Measurements from ENCODE around the gene ROR1.

Gene ROR1

GRCh38 chr1:63863145-63863544 lies 89.3 kb downstream of the ROR1 start:
- DNase-seq = no peak

GRCh38 chr1:63864224-63864641 lies 90.4 kb downstream of the ROR1 start:
- DNase-seq = no peak

GRCh38 chr1:63865561-63865960 lies 91.7 kb downstream of the ROR1 start:
- no peak for DNase-seq

- no peak for DNase-seq
Measured at GRCh38 chr1:63866084-63866483, 92.3 kb downstream of the ROR1 start.

GRCh38 chr1:63867429-63868176 lies 93.8 kb downstream of the ROR1 start:
- DNase-seq = no peak

- DNase-seq = no peak
Measured at GRCh38 chr1:63868268-63868781, 94.5 kb downstream of the ROR1 start.

- no peak for DNase-seq
Measured at GRCh38 chr1:63870152-63870551, 96.3 kb downstream of the ROR1 start.

GRCh38 chr1:63871463-63871862 lies 97.6 kb downstream of the ROR1 start:
- no peak for DNase-seq

- no peak for DNase-seq
Measured at GRCh38 chr1:63873751-63874150, 99.9 kb downstream of the ROR1 start.

- no peak for DNase-seq
Measured at GRCh38 chr1:63874278-63874880, 100.6 kb downstream of the ROR1 start.

GRCh38 chr1:63875636-63876035 lies 101.8 kb downstream of the ROR1 start:
- no peak for DNase-seq

GRCh38 chr1:63877021-63877767 lies 103.4 kb downstream of the ROR1 start:
- DNase-seq = no peak

- DNase-seq = no peak
Measured at GRCh38 chr1:63877816-63878215, 104.0 kb downstream of the ROR1 start.

GRCh38 chr1:63878932-63879331 lies 105.1 kb downstream of the ROR1 start:
- no peak for DNase-seq

- no peak for DNase-seq
Measured at GRCh38 chr1:63880958-63881576, 107.2 kb downstream of the ROR1 start.

- DNase-seq = no peak
Measured at GRCh38 chr1:63882048-63882704, 108.4 kb downstream of the ROR1 start.

GRCh38 chr1:63883494-63884235 lies 109.8 kb downstream of the ROR1 start:
- DNase-seq = no peak

- no peak for DNase-seq
Measured at GRCh38 chr1:63884486-63884885, 110.7 kb downstream of the ROR1 start.

GRCh38 chr1:63885899-63886298 lies 112.1 kb downstream of the ROR1 start:
- DNase-seq = no peak

- no peak for DNase-seq
Measured at GRCh38 chr1:63886340-63886739, 112.5 kb downstream of the ROR1 start.

- no peak for DNase-seq
Measured at GRCh38 chr1:63887809-63888208, 114.0 kb downstream of the ROR1 start.

GRCh38 chr1:63888984-63889383 lies 115.2 kb downstream of the ROR1 start:
- no peak for DNase-seq
